Measurements from ENCODE around the gene TMEM134. TPM values are rescaled to one million over a fixed set of nuclear protein-coding genes. Genes with fewer than 3 reads are reported as not detected.

Gene TMEM134
- total RNA-seq, 1 experiment from 2014 or later: 36.0 TPM

GRCh38 chr11:67421430-67422031 lies 47.5 kb downstream of the TMEM134 start:
- no TSS peak for BruUV-seq (replicated peaks)
- H3K36me3 ChIP-seq (ENCODE audit: insufficient read depth, low read length, poor library complexity, severe bottlenecking): no peaks in the 10 kb centered on the region
- H3K9me3 ChIP-seq (ENCODE audit: low read depth, low read length, poor library complexity, severe bottlenecking): no peaks in the 10 kb centered on the region
- H3K27ac ChIP-seq (ENCODE audit: low read depth, low read length, poor library complexity, severe bottlenecking): no peak overlapping the region
- POLR2A ChIA-PET (ENCODE audit: low non-redundant PET): interaction anchor here (0.6 kb wide), 1 partner anchor 1537 kb away, joined by 3 read pairs; no protein-coding TSS in a partner anchor
- TF ChIP-seq CTCF (conservative IDR thresholded peaks at IDR 0.05; ENCODE audit: low read depth, low read length) (no peak), EZH2 (IDR thresholded peaks at IDR 0.05; ENCODE audit: borderline replicate concordance, low read depth, low read length, poor library complexity, severe bottlenecking) (no peak)
- no peak for DNase-seq (ENCODE audit: low spot score)
- intact Hi-C loops (cut with micrococcal nuclease; ENCODE audit: unreplicated experiment): no loop called here
- CTCF ChIA-PET: interaction anchor here (1.0 kb wide), 1 partner anchor 70 kb away, joined by 3 read pairs; no protein-coding TSS in a partner anchor
- peaks cover 21% of the 10 kb centered on the region for H3K4me1 ChIP-seq (ENCODE audit: insufficient read depth, low read length, poor library complexity, severe bottlenecking)
- H3K4me3 ChIP-seq (ENCODE audit: low read depth, low read length, poor library complexity, severe bottlenecking): peak overlapping the region; percentile 51
- H3K27me3 ChIP-seq (replicated peaks; ENCODE audit: insufficient read depth, low read depth, low read length, poor library complexity): no peaks in the 10 kb centered on the region

- Histone ChIP-seq H3K27ac (ENCODE audit: low read depth, low read length, poor library complexity, severe bottlenecking) (peak overlapping the region; percentile 76), H3K4me1 (ENCODE audit: insufficient read depth, low read length, poor library complexity, severe bottlenecking) (peaks cover 28% of the 10 kb centered on the region), H3K36me3 (ENCODE audit: insufficient read depth, low read length, poor library complexity, severe bottlenecking) (no peaks in the 10 kb centered on the region), H3K9me3 (ENCODE audit: low read depth, low read length, poor library complexity, severe bottlenecking) (no peaks in the 10 kb centered on the region), H3K27me3 (replicated peaks; ENCODE audit: insufficient read depth, low read depth, low read length, poor library complexity) (no peaks in the 10 kb centered on the region), H3K4me3 (ENCODE audit: low read depth, low read length, poor library complexity, severe bottlenecking) (peak overlapping the region; percentile 51)
- no peak for TF ChIP-seq CTCF (conservative IDR thresholded peaks at IDR 0.05; ENCODE audit: low read depth, low read length)
- no peak for TF ChIP-seq EZH2 (IDR thresholded peaks at IDR 0.05; ENCODE audit: borderline replicate concordance, low read depth, low read length, poor library complexity, severe bottlenecking)
- DNase-seq (ENCODE audit: low spot score): peak; percentile 96
- intact Hi-C loops (cut with micrococcal nuclease; ENCODE audit: unreplicated experiment): no loop called here
- BruUV-seq (replicated peaks): TSS peak; percentile 41
- CTCF ChIA-PET: interaction anchor here (0.6 to 1.0 kb wide), 2 partner anchors 69 to 209 kb away, joined by 3 to 4 read pairs; partner anchors contain the start of gene NUDT8
- POLR2A ChIA-PET (ENCODE audit: low non-redundant PET): interaction anchor here (0.6 to 0.7 kb wide), 3 partner anchors 20 to 1536 kb away, joined by 3 to 8 read pairs (median 7); no protein-coding TSS in a partner anchor
Measured at GRCh38 chr11:67420646-67421429, 48.2 kb downstream of the TMEM134 start.

- BruUV-seq (replicated peaks): no TSS peak
- intact Hi-C loops (cut with micrococcal nuclease; ENCODE audit: unreplicated experiment): no loop called here
- Histone ChIP-seq H3K36me3 (ENCODE audit: insufficient read depth, low read length, poor library complexity, severe bottlenecking) (no peaks in the 10 kb centered on the region), H3K27ac (ENCODE audit: low read depth, low read length, poor library complexity, severe bottlenecking) (peak overlapping the region; percentile 76), H3K9me3 (ENCODE audit: low read depth, low read length, poor library complexity, severe bottlenecking) (no peaks in the 10 kb centered on the region), H3K4me1 (ENCODE audit: insufficient read depth, low read length, poor library complexity, severe bottlenecking) (peaks cover 33% of the 10 kb centered on the region), H3K4me3 (ENCODE audit: low read depth, low read length, poor library complexity, severe bottlenecking) (peak overlapping the region; percentile 51), H3K27me3 (replicated peaks; ENCODE audit: insufficient read depth, low read depth, low read length, poor library complexity) (no peaks in the 10 kb centered on the region)
- CTCF ChIA-PET: no interaction called here
- POLR2A ChIA-PET (ENCODE audit: low non-redundant PET): no interaction called here
- no peak for TF ChIP-seq EZH2 (IDR thresholded peaks at IDR 0.05; ENCODE audit: borderline replicate concordance, low read depth, low read length, poor library complexity, severe bottlenecking)
- no peak for TF ChIP-seq CTCF (conservative IDR thresholded peaks at IDR 0.05; ENCODE audit: low read depth, low read length)
- DNase-seq (ENCODE audit: low spot score): no peak
Measured at GRCh38 chr11:67420147-67420645, 48.9 kb downstream of the TMEM134 start.

Data from A673 (cell line).